Stimulated activated CD4-positive, alpha-beta T cell treated with anti-CD3 and anti-CD28 coated beads, Interleukin-2, amount 100 ng/mL, for 48 hours (primary cell): ENCODE data around the gene EFHC1.
"Not testable (repeated sequence)": the region's sequence is repeated elsewhere in the genome, so short reads cannot be mapped to it uniquely, and the experiment has no call there.

Source experiments
- DNase-seq, 2 donors: peaks; one replicate each; pipeline ENCODE4 v3.0.0-alpha.2; 2020

EFHC1 gene, protein sequence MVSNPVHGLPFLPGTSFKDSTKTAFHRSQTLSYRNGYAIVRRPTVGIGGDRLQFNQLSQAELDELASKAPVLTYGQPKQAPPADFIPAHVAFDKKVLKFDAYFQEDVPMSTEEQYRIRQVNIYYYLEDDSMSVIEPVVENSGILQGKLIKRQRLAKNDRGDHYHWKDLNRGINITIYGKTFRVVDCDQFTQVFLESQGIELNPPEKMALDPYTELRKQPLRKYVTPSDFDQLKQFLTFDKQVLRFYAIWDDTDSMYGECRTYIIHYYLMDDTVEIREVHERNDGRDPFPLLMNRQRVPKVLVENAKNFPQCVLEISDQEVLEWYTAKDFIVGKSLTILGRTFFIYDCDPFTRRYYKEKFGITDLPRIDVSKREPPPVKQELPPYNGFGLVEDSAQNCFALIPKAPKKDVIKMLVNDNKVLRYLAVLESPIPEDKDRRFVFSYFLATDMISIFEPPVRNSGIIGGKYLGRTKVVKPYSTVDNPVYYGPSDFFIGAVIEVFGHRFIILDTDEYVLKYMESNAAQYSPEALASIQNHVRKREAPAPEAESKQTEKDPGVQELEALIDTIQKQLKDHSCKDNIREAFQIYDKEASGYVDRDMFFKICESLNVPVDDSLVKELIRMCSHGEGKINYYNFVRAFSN

GRCh38 chr6:52419809-52420667, at the start of gene EFHC1:
EFHC1 (plus strand) TSS chr6:52420342; CDS start chr6:52420411, 69 bp downstream.
- DNase-seq = peak; percentile 97 to 99

DNA sequence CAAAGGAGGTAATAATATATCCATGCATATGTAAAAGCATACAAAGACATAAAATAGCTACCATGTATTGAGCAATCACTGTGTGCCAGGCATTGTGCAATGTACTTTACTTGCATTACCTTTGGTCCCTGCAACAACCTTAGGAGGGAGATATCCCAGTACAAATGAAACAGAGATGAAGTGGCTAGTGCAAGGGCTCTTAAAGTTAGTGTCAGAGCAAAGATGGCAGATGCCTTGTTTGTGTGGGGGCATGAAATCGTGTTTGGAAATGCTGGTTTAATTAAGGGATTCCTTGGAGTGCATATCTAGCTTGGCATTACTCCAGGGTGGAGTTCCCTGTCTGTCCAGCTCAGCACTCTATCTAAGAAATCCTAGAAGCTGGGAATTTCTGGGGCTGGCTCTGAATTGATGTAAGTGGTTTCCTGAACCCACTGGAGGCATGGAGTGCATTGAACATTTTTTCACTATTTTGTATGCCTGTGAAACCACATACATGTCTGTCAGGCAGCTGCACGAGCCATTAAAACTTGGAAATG, 48.4 kb upstream of the EFHC1 start:
- DNase-seq = no peak

GRCh38 chr6:52373151-52373690, 46.9 kb upstream of the EFHC1 start:
- no peak for DNase-seq

DNA sequence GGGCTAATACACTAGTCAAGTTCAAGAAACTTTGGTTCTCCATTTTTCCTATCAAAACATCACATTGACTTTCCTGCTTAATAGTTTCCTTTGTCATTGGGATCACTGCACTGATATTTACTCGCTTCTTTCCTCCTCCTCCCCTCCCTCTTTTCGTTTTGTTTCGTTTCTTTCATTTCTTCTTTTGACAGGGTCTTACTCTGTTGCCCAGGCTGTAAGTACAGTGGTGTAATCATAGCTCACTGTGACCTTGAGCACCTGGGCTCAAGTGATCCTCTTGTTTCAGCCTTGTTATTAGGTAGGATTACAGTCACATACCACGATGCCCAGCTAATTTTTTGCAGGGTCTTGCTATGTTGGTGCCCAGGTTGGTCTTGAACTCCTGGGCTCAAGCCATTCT, 45.9 kb upstream of the EFHC1 start:
- no peak for DNase-seq

DNA sequence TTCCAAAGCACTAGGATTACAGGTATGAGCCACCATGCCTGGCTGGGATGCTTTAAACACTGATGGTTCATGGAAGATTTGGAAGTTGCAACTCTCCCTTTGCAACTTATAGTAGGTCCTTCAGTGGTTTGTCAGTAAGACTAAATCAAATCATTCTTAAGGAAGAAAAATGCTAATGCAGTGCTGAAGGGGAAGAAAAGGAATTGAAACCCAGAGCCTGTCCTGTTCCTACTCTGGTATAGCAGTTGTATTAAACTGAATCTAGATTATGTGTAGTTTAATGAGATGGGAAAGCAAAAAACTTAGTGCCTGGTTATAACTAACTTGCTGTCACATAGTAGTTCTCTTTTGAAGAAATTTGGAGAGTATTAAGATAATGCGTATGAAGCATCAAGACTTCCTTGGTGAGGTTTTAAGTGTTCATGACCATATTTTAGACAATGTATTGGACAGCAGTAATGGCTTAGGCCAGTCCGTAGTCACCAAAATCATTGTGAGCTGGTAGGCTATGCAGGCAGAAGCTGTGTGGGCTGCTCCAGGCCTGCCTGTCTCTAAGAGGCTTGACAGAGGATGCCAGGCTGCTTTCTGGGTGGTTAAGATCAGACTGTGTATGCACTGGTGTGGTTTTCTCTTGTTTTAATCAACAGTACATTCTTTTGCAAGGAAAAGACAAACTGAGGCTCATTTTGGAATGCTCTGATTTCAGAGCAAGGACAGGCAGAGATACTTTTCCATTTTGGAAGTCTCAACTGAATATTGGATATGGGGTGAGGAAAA, 44.2 kb upstream of the EFHC1 start:
- DNase-seq = no peak

DNA sequence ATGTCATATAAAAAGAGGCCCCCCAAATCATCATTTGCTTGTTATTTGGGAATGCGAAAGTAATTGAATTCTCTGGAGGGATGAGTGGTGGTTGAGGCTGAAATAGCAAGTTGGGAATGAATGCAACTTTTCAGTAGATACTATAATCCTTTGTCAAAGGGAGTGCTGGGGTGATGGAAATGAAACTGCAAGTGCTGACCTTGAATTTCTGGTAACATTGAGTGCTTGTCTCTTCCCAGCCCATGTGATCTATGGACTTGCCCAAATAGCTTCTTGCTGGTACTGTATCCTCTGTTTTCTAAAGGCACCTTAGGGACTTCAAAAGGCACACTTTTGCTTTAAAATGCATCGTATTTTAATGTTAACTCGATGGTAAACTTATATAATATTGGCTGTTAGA, 43.4 kb upstream of the EFHC1 start:
- no peak for DNase-seq

GRCh38 chr6:52377538-52378221, 42.5 kb upstream of the EFHC1 start:
- DNase-seq = no peak

GRCh38 chr6:52381249-52381648, 38.9 kb upstream of the EFHC1 start:
- no peak for DNase-seq

- DNase-seq = no peak
Observed at GRCh38 chr6:52384145-52384766, 35.9 kb upstream of the EFHC1 start.

- DNase-seq = no peak
Observed at GRCh38 chr6:52385074-52385473, 35.1 kb upstream of the EFHC1 start.

- not testable (repeated sequence) for DNase-seq
Observed at GRCh38 chr6:52388119-52388518, 32.0 kb upstream of the EFHC1 start.

GRCh38 chr6:52388790-52389189, 31.4 kb upstream of the EFHC1 start:
- no peak for DNase-seq

DNA sequence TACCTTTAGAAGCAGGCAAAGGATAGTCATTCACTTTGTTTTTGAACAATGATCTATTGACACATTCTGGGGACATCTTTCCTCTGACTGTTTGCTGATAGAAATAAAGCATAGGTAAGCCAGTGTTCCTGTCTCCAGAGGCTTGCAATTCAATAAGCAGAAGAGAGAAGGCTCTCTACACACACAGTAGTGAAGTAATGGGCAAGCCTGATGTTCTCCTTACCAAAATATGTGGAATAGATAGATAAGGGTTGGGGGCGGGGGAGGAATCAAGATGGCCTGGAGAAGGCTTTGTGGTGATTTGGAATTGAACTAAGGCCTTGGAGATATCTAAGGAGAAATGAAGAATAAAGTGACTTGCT, 30.9 kb upstream of the EFHC1 start:
- DNase-seq = no peak

- no peak for DNase-seq
Observed at GRCh38 chr6:52389626-52390360, 30.3 kb upstream of the EFHC1 start.

DNA sequence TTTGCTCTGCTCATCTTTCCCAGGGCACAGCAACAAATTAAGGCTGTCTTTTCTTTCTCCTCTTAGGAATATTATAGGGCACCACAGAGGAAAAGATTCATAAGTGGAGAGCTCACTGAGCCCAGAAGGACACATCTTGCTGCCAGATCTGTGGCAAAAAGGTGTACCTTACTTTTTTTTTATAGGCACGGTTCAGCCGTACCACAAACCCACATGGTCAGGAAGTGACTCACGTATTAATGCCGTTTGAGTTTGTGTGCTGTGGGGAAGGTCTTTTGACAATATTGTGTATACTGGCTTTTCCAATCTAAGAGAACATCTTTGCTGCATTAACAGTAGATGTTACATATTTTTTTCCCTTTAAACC, 29.8 kb upstream of the EFHC1 start:
- DNase-seq = no peak

- no peak for DNase-seq
Observed at GRCh38 chr6:52391599-52391998, 28.5 kb upstream of the EFHC1 start.

DNA sequence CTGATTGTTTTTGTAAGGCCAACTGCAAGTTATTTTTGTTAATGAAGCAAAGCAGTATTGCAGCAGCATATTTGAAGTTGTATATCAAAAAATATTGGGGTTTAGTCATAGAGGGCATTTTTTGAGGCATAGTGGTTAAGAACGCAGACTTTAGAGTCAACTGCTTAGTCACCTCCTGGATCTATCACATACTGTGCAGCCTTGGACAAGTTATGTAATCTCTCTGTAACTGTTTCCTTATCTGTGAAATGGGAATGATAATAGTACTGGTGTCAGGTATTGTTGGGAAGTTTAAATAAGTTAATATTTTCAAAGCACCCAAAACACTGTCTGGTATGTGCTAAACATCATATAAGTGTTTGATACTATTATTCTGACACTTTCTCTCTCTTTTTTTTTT, 27.2 kb upstream of the EFHC1 start:
- no peak for DNase-seq

- DNase-seq = no peak
Observed at GRCh38 chr6:52393780-52394179, 26.4 kb upstream of the EFHC1 start.

GRCh38 chr6:52394251-52394666, 25.9 kb upstream of the EFHC1 start:
- DNase-seq = no peak

DNA sequence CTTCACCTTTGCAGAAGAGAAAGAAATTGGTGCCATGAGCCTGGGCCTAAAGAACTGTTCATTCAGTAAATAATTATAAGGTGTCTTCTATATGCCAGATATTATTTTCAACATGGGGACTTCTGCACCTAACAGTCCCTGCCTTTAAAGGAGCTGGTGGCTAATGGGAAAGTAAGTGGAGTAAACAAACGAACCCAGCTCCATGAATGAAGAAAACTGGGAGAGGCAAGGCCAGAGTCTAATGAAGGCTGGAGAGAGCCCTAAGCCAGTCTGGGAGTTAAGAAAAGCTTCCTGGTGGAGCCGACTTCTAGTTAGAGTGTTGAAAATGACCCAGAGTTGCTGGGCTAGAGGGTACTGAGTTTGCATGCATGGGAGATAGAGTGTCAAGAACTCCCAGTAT, 24.2 kb upstream of the EFHC1 start:
- no peak for DNase-seq
